H9 (cell line): ENCODE results near the gene TUBB2A. TPM values are rescaled to one million over a fixed set of nuclear protein-coding genes. Genes with fewer than 3 reads are reported as not detected.

Source experiments
- DNase-seq: peaks from one replicate; pipeline ENCODE4 v3.0.0-alpha.2; 2017
- H2AFZ ChIP-seq: one replicate; pipeline ENCODE4 v1.6.1; 2013; ENCODE audit warnings: mild to moderate bottlenecking, low read length, control low read depth, moderate library complexity
- H2AK5ac ChIP-seq: 2 replicates; pipeline ENCODE4 v1.6.1; 2013; ENCODE audit warnings: low read length, control low read depth, mixed read lengths; ENCODE audit not compliant: insufficient read length
- H2BK120ac ChIP-seq: one replicate; pipeline ENCODE4 v1.6.1; 2013; ENCODE audit warnings: low read depth, mild to moderate bottlenecking, low read length, control low read depth, inconsistent platforms; ENCODE audit not compliant: poor library complexity, severe bottlenecking
- H2BK12ac ChIP-seq: 2 replicates; pipeline ENCODE4 v1.6.1; 2013; ENCODE audit warnings: low read length, control low read depth, mixed read lengths, low read depth; ENCODE audit not compliant: insufficient read length
- H2BK15ac ChIP-seq: 2 replicates; pipeline ENCODE4 v1.6.1; 2013; ENCODE audit warnings: low read depth, low read length, control low read depth
- H2BK20ac ChIP-seq: one replicate; pipeline ENCODE4 v1.6.1; 2013; ENCODE audit warnings: low read depth, mild to moderate bottlenecking, low read length, control low read depth, inconsistent platforms; ENCODE audit not compliant: poor library complexity, severe bottlenecking
- H2BK5ac ChIP-seq: 2 replicates; pipeline ENCODE4 v1.6.1; 2013; ENCODE audit warnings: low read length, control low read depth, mixed read lengths; ENCODE audit not compliant: insufficient read length
- H3K14ac ChIP-seq: 2 replicates; pipeline ENCODE4 v1.6.1; 2013; ENCODE audit warnings: low read length, control low read depth; ENCODE audit not compliant: insufficient read depth
- H3K18ac ChIP-seq: 2 replicates; pipeline ENCODE4 v1.6.1; 2013; ENCODE audit warnings: low read depth, mild to moderate bottlenecking, mixed read lengths, low read length, control low read depth; ENCODE audit not compliant: insufficient read length
- H3K23ac ChIP-seq: 2 replicates; pipeline ENCODE4 v1.6.1; 2013; ENCODE audit warnings: low read length, control low read depth, mixed read lengths, low read depth; ENCODE audit not compliant: insufficient read length
- H3K23me2 ChIP-seq: 2 replicates; pipeline ENCODE4 v1.6.1; 2013; ENCODE audit warnings: low read depth, mild to moderate bottlenecking, mixed read lengths, low read length, control low read depth; ENCODE audit not compliant: insufficient read length, poor library complexity, severe bottlenecking
- H3K27ac ChIP-seq: 2 replicates; pipeline ENCODE4 v1.5.1; 2013; ENCODE audit warnings: low read length, control low read depth, mixed read lengths, low read depth; ENCODE audit not compliant: insufficient read length
- H3K27me3 ChIP-seq: 2 replicates; pipeline ENCODE4 v1.6.1; 2013; ENCODE audit warnings: low read length, control low read depth, inconsistent platforms; ENCODE audit not compliant: insufficient read depth
- H3K4ac ChIP-seq: 2 replicates; pipeline ENCODE4 v1.6.1; 2013; ENCODE audit warnings: low read depth, mild to moderate bottlenecking, control low read depth, inconsistent platforms, low read length, moderate library complexity
- H3K4me1 ChIP-seq: 2 replicates; pipeline ENCODE4 v1.6.1; 2013; ENCODE audit warnings: low read length, control low read depth, inconsistent platforms; ENCODE audit not compliant: insufficient read depth
- H3K4me2 ChIP-seq: 2 replicates; pipeline ENCODE4 v1.6.1; 2013; ENCODE audit warnings: low read length, control low read depth, mixed read lengths; ENCODE audit not compliant: insufficient read length, insufficient read depth
- H3K56ac ChIP-seq: 2 replicates; pipeline ENCODE4 v1.6.1; 2013; ENCODE audit warnings: low read depth, mild to moderate bottlenecking, mixed read lengths, low read length, control low read depth; ENCODE audit not compliant: insufficient read length
- H3K79me1 ChIP-seq: 2 replicates; pipeline ENCODE4 v1.6.1; 2013; ENCODE audit warnings: low read depth, mild to moderate bottlenecking, moderate library complexity, low read length, control low read depth, inconsistent platforms; ENCODE audit not compliant: insufficient read depth, poor library complexity, severe bottlenecking
- H3K79me2 ChIP-seq: 2 replicates; pipeline ENCODE4 v1.6.1; 2013; ENCODE audit warnings: low read length, control low read depth, inconsistent platforms; ENCODE audit not compliant: insufficient read depth
- H3K9ac ChIP-seq: 2 replicates; pipeline ENCODE4 v1.6.1; 2013; ENCODE audit warnings: low read length, control low read depth, mixed read lengths; ENCODE audit not compliant: insufficient read length; ENCODE audit errors: extremely low read depth
- H3K9me3 ChIP-seq: one replicate; pipeline ENCODE4 v1.6.1; 2013; ENCODE audit warnings: low read depth, low read length, inconsistent platforms; ENCODE audit not compliant: control insufficient read depth
- H3T11ph ChIP-seq: one replicate; pipeline ENCODE4 v1.6.1; 2013; ENCODE audit warnings: mild to moderate bottlenecking, low read length, control low read depth, inconsistent platforms
- H4K20me1 ChIP-seq: one replicate; pipeline ENCODE4 v1.6.1; 2013; ENCODE audit not compliant: control insufficient read depth, insufficient read length, insufficient read depth
- H4K5ac ChIP-seq: 2 replicates; pipeline ENCODE4 v1.6.1; 2013; ENCODE audit warnings: low read depth, mild to moderate bottlenecking, mixed read lengths, low read length, control low read depth; ENCODE audit not compliant: insufficient read length
- H4K8ac ChIP-seq: replicated peaks from 2 replicates; pipeline ENCODE4 v1.6.1; 2013; ENCODE audit warnings: low read length, control low read depth, mixed read lengths, low read depth; ENCODE audit not compliant: insufficient read length
- H4K91ac ChIP-seq: 2 replicates; pipeline ENCODE4 v1.6.1; 2013; ENCODE audit warnings: low read depth, mild to moderate bottlenecking, moderate library complexity, mixed read lengths, low read length, control low read depth; ENCODE audit not compliant: insufficient read length
- H3K27ac Mint-ChIP-seq, 3 experiments: 2 replicates in 2 of 3; 3 replicates in 1 of 3; pipeline ENCODE4 v1.8.0; 2020 to 2021; ENCODE audit warnings: mixed read lengths in 3 of 3, mild to moderate bottlenecking in 1 of 3, moderate library complexity in 1 of 3
- H3K27me3 Mint-ChIP-seq: 2 replicates; pipeline ENCODE4 v1.8.0; 2021; ENCODE audit warnings: low read depth, mild to moderate bottlenecking, moderate library complexity, mixed read lengths
- H3K36me3 Mint-ChIP-seq, 3 experiments: 2 replicates in 2 of 3; 3 replicates in 1 of 3; pipeline ENCODE4 v1.8.0; 2020 to 2021; ENCODE audit warnings: low read depth in 3 of 3, mixed read lengths in 3 of 3; ENCODE audit not compliant: insufficient read depth in 1 of 3
- H3K4me1 Mint-ChIP-seq, 2 experiments: 2 replicates each; pipeline ENCODE4 v1.8.0; 2020; ENCODE audit warnings: mixed read lengths in 2 of 2
- H3K4me3 Mint-ChIP-seq, 2 experiments: 2 replicates in 1 of 2; 3 replicates in 1 of 2; pipeline ENCODE4 v1.8.0; 2020 to 2021; ENCODE audit warnings: mild to moderate bottlenecking in 2 of 2, mixed read lengths in 2 of 2, moderate library complexity in 1 of 2
- H3K9me3 Mint-ChIP-seq, 2 experiments: 2 replicates in 1 of 2; 3 replicates in 1 of 2; pipeline ENCODE4 v1.8.0; 2020; ENCODE audit warnings: mild to moderate bottlenecking in 2 of 2, mixed read lengths in 2 of 2, moderate library complexity in 1 of 2
- CTCF ChIP-seq: fragments of 200-600 bp; sonication (generic); conservative IDR thresholded peaks from 3 replicates; pipeline ENCODE4 v1.8.0; 2021; ENCODE audit warnings: antibody characterized with exemption, mild to moderate bottlenecking
- WGBS: extraction: QIAGEN DNeasy Blood & Tissue Kit; methylation state at CpG from one replicate; pipeline ENCODE4 v1.1.7; 2013; ENCODE audit warnings: missing lambda C conversion rate, low lambda C conversion rate, mixed read lengths; ENCODE audit not compliant: insufficient read length; ENCODE audit errors: extremely low coverage; 5-methylcytosine and 5-hydroxymethylcytosine counted together
- total RNA-seq: library from RNA; stranded (reverse); gene quantifications from 2 replicates; pipeline ENCODE4 v1.2.1, GENCODE V29; 2021

Gene TUBB2A
- total RNA-seq, 1 experiment from 2014 or later = 258 TPM

- Histone ChIP-seq H2BK12ac (no peak overlapping the region), H3K4me1 (no peaks in the 10 kb centered on the region), H3K79me1 (no peaks in the 10 kb centered on the region), H3T11ph (no peak overlapping the region), H3K27ac (no peak overlapping the region), H3K4ac (no peak overlapping the region), H4K91ac (no peak overlapping the region), H2AK5ac (no peak overlapping the region), H3K18ac (no peak overlapping the region), H3K14ac (no peak overlapping the region), H3K56ac (no peak overlapping the region), H3K23me2 (no peaks in the 10 kb centered on the region), H3K79me2 (no peaks in the 10 kb centered on the region), H3K27me3 (no peaks in the 10 kb centered on the region), H3K9me3 (no peaks in the 10 kb centered on the region), H2BK5ac (no peak overlapping the region), H2AFZ (no peak overlapping the region), H2BK20ac (no peak overlapping the region), H2BK15ac (no peak overlapping the region), H4K5ac (no peak overlapping the region), H3K9ac (no peak overlapping the region), H3K23ac (no peak overlapping the region), H2BK120ac (no peak overlapping the region), H4K20me1 (no peaks in the 10 kb centered on the region), H4K8ac (no peak overlapping the region), H3K4me2 (no peak overlapping the region)
- Mint-ChIP-seq H3K36me3 (peaks cover 20 to 79% (median 28%) of the 10 kb centered on the region in 3 experiments), H3K4me1 (no peaks in the 10 kb centered on the region), H3K27me3 (no peaks in the 10 kb centered on the region), H3K4me3 (no peak overlapping the region), H3K27ac (no peak overlapping the region), H3K9me3 (no peaks in the 10 kb centered on the region)
- no CpG with 5 or more reads among the region's 3 CpGs for WGBS
- no peak for DNase-seq
- no peak for TF ChIP-seq CTCF
Measured at GRCh38 chr6:3109761-3110160, 47.6 kb downstream of the TUBB2A start.
